Epithelial cell of esophagus (primary cell): ENCODE data around the gene TRAPPC6A.

ENCODE experiments used
- DNase-seq: peaks from one replicate; pipeline ENCODE4 v3.0.0; 2010; ENCODE audit warnings: low read depth
- H3K4me3 ChIP-seq: 2 replicates; pipeline ENCODE4 v1.5.1; 2011; ENCODE audit warnings: mild to moderate bottlenecking, low read length, control low read depth
- CTCF ChIP-seq: IDR thresholded peaks from 2 replicates; pipeline ENCODE4 v1.5.1; 2011; ENCODE audit warnings: low read depth, mild to moderate bottlenecking, low read length, control low read depth, inconsistent platforms; ENCODE audit not compliant: insufficient read depth; ENCODE audit errors: missing control alignments

Gene TRAPPC6A

DNA sequence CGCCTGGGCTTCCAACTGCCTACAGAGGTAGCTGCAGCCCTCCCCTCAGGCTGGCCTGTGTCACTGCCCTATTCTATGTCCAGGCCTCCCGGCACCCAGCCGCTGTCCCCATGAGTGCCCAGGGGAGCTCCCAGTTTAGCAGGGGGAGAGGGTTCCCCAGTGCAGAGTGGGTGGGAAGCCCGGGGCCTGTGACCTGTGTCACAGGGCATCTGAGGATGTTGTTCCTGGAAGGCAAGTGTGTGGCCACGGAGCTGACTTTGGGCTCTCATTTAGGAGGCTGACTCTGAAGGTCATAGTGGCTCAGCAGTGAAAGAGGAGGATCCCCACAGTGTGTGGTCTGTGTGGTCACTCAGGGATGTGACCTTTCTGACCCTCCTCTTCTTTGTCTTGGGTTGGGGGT lies 59.9 kb downstream of the TRAPPC6A start:
- no peak overlapping the region for H3K4me3 ChIP-seq
- TF ChIP-seq CTCF = no peak
- DNase-seq = no peak

DNA sequence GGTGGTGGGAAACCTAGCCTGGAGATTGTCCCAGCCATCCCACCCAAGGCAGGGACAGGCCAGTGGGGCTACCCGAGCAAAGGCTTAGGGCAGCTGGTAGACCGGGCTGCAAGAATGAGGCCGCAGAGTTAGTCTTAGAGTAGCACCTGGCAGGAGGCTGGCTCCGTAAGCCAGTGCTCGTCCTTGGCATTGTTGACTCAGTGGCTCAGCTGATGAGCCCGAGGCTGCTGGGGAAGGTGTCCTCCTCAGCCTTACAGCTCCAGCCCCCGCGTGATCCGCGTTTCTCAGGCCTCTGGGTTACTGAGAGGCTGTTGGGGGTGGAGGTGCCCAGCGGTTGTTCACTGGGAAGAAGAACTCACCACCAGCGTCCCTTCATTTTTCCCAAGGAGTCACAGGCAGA lies 60.4 kb downstream of the TRAPPC6A start:
- no peak overlapping the region for H3K4me3 ChIP-seq
- TF ChIP-seq CTCF = no peak
- no peak for DNase-seq

- no peak overlapping the region for H3K4me3 ChIP-seq
- no peak for DNase-seq
- TF ChIP-seq CTCF = no peak
Observed at GRCh38 chr19:45117167-45117594, 60.9 kb downstream of the TRAPPC6A start.

DNA sequence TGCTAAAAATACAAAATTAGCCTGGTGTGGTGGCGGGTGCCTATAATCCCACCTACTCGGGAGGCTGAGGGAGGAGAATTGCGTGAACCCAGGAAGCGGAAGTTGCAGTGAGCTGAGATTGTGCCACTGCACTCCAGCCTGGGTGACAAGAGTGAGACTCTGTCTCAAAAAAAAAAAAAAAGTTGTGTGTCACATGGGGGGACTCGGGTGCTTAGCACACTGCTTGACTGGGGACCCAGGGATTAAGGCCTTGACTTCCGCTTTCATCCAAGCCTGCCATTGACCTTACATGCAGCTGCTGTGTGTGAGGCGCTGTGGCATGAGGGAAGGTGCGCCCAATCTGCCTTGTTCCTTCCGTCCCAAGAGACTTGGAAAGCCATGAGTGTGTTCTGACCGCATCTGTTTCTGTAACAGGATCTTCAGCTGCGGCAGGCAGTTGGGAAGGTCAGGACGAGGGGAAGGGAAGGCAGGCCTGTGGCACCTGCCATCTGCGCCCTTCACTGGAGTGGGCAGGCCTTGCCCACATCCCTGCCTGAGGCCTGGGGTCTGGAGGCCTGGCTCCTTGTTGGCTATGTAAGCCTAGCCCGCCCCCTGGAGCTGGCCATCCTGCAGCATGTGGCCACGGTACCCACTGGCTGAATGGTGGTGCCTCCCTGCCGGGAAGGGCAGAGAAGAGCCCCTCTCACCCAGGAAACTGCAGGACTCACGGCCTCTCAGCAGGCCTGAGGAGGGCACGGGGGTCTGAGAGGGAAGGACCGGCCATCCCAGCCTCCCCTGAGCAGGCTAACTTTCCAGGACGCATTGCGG lies 62.0 kb downstream of the TRAPPC6A start:
- TF ChIP-seq CTCF = no peak
- H3K4me3 ChIP-seq = no peak overlapping the region
- DNase-seq = no peak

- TF ChIP-seq CTCF = no peak
- H3K4me3 ChIP-seq = no peak overlapping the region
Observed at GRCh38 chr19:45114116-45114515, 63.9 kb downstream of the TRAPPC6A start.

GRCh38 chr19:45113628-45114027 lies 64.4 kb downstream of the TRAPPC6A start:
- no peak for TF ChIP-seq CTCF
- no peak for DNase-seq
- H3K4me3 ChIP-seq = no peak overlapping the region

More at GRCh38 chr19:45114116-45114515, 63.9 kb downstream of the TRAPPC6A start:
- DNase-seq = no peak
